HG03457 (cell line): ENCODE measurements around the gene ILF3.
"Not testable (repeated sequence)": the region's sequence is repeated elsewhere in the genome, so short reads cannot be mapped to it uniquely, and the experiment has no call there.

Experiments
- ATAC-seq: cut with Tn5 transposase; IDR thresholded peaks from one replicate; pipeline ENCODE4 v1.9.1; 2021; ENCODE audit warnings: moderate number of reproducible peaks; ENCODE audit not compliant: unreplicated experiment

ILF3 gene

GRCh38 chr19:10671922-10672321 is 17.8 kb downstream of the ILF3 start:
- ATAC-seq = not testable (repeated sequence)

- not testable (repeated sequence) for ATAC-seq
These were observed 21.1 kb downstream of the ILF3 start for GRCh38 chr19:10675214-10675613.

GRCh38 chr19:10677751-10678150 is 23.6 kb downstream of the ILF3 start:
- ATAC-seq = no peak

GRCh38 chr19:10678813-10679212 is 24.7 kb downstream of the ILF3 start:
- ATAC-seq = no peak

GRCh38 chr19:10679743-10680142 is 25.6 kb downstream of the ILF3 start:
- ATAC-seq = no peak

- no peak for ATAC-seq
These were observed 26.5 kb downstream of the ILF3 start for GRCh38 chr19:10680545-10681135.

- ATAC-seq = no peak
These were observed 27.5 kb downstream of the ILF3 start for GRCh38 chr19:10681658-10682057.

GRCh38 chr19:10682397-10683063 is 28.4 kb downstream of the ILF3 start:
- ATAC-seq = no peak

- no peak for ATAC-seq
These were observed 28.9 kb downstream of the ILF3 start for GRCh38 chr19:10683064-10683426.

GRCh38 chr19:10683582-10683981 is 29.4 kb downstream of the ILF3 start:
- no peak for ATAC-seq

- ATAC-seq = no peak
These were observed 31.1 kb downstream of the ILF3 start for GRCh38 chr19:10685210-10685609.

GRCh38 chr19:10686193-10686592 is 32.0 kb downstream of the ILF3 start:
- no peak for ATAC-seq

GRCh38 chr19:10686661-10687517 is 32.7 kb downstream of the ILF3 start:
- ATAC-seq = no peak

GRCh38 chr19:10687518-10688288 is 33.6 kb downstream of the ILF3 start:
- no peak for ATAC-seq

- no peak for ATAC-seq
These were observed 34.6 kb downstream of the ILF3 start for GRCh38 chr19:10688545-10689280.

GRCh38 chr19:10690341-10690781 is 36.2 kb downstream of the ILF3 start:
- no peak for ATAC-seq

- ATAC-seq = no peak
These were observed 37.2 kb downstream of the ILF3 start for GRCh38 chr19:10691178-10691881.

- no peak for ATAC-seq
These were observed 37.7 kb downstream of the ILF3 start for GRCh38 chr19:10691883-10692282.

- no peak for ATAC-seq
These were observed 38.6 kb downstream of the ILF3 start for GRCh38 chr19:10692673-10693264.
